Activated CD4-positive, CD25-positive, alpha-beta regulatory T cell treated with anti-CD3 and anti-CD28 coated beads, Interleukin-2, amount 50 U/mL, for 72 hours (primary cell): ENCODE results near the gene DDX39B.
"Not testable (repeated sequence)": the region's sequence is repeated elsewhere in the genome, so short reads cannot be mapped to it uniquely, and the experiment has no call there.

ENCODE experiments used
- DNase-seq: peaks from one replicate; pipeline ENCODE4 v3.0.0; 2021

DDX39B gene

GRCh38 chr6:31525932-31526591 lies 15.7 kb downstream of the DDX39B start:
- no peak for DNase-seq

DNA sequence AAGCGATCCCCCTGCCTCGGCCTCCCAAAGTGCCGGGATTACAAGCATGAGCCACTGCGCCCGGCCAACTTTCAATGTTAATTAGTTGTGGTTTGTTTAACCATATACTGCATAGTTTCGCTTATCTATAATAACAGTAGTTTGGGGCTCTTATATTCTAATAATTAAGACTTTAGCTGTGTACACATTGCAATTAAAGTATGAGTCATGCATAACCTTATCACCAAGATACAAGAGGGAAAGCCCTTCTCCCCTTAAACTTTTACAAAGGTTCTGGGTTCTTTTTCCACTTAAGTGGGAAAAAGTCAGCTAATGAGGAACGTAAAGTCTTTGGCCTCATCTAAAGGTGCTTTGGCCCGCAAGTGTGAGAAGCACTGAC lies 16.3 kb downstream of the DDX39B start:
- no peak for DNase-seq

GRCh38 chr6:31521835-31522234 lies 20.0 kb downstream of the DDX39B start:
- DNase-seq: no peak

DNA sequence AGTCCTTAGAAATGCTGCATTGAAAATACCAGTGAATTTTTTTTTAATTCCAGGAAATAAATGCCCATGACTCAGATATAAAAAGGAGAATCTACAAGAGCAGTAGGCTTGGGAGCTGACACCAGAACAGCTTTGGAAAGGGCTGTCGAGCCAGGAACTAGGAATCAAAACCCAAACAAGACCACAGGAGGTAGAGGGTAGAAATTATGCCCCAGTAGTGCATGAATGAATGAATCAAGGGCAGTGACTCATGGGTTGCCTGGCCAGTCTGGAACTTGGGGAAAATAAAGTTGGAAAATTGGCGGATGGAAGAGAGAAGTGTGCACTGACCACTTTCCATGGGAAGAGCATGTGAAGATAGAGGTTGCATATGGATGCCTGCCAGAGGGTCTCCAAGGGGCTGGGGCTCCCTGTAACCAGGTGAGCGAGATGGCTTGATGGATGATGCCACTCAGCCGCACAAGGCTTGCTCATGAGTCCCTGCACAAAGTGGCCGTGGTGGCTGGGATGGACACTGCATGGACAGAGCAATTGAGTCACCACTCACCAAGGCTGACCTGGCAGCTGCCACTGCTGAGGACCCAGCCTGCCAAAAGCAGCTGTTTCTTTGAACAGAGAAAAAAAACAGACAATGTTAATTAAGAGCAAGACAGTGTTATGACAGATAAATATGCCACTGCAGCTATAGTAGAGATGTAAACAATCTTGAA lies 28.2 kb downstream of the DDX39B start:
- DNase-seq: no peak

DNA sequence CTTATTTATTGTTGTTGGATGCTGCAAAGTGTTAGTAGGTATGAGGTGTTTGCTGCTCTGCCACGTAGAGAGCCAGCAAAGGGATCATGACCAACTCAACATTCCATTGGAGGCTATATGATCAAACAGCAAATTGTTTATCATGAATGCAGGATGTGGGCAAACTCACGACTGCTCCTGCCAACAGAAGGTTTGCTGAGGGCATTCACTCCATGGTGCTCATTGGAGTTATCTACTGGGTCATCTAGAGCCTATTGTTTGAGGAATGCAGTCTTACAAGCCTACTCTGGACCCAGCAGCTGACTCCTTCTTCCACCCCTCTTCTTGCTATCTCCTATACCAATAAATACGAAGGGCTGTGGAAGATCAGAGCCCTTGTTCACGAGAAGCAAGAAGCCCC lies 31.8 kb downstream of the DDX39B start:
- peak; percentile 8 for DNase-seq

DNA sequence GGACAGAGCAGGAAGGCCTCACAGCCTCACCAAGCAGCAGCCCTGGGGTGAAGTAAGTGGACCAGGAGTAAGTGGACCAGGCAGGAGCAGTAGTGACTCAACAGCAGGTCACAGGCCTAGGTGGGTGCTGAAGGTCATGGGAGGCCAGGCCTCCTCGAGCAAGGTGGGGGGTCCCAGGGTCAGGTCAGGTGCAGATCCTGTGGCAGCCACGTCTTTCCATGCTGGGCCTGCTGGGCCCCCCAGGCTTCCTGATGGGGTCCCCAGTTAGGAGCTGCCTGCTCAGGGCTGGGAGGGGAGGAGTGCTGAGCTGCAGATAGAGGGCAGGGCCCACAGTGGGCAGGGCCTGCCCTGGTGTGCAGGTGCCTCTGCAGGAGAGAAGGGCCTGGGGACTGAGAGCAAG lies 32.8 kb downstream of the DDX39B start:
- DNase-seq: peak; percentile 12

DNA sequence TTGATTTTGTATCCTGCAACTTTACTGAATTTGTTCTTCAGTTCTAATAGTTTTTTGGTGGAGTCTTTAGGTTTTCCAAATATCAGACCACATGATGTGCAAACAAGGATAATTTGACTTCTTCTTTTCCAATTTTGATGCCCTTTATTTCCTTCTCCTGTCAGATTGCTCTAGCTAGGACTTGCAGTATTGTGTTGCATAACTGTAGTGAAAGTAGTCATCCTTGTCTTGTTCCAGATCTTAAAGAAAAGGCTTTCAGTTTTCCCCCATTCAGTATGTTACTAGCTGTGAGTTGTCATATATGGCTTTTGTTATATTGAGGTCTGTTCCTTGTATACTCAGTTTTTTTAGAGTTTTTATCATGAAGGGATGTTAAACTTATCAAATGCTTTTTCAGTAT lies 39.2 kb downstream of the DDX39B start:
- DNase-seq: no peak

DNA sequence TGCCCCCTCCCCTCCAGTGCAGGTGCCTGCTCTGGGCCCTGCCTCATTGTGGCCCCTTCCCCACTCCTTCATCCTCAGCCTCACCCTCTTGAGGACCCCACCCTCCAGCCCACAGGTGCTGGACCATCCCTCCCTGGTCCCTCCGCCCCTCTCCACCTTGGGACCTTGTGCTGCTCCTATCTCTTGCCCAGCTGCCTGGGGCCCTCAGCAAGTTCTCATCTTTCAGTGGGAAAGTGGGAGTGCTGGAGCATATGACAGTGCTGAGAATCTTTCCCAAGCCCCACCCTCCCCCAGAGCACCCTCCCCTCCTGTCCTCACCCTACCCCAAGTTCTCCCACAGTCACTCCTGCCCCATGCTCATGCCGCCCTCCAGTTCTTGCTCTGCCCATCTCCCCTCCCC lies 42.2 kb downstream of the DDX39B start:
- not testable (repeated sequence) for DNase-seq

DNA sequence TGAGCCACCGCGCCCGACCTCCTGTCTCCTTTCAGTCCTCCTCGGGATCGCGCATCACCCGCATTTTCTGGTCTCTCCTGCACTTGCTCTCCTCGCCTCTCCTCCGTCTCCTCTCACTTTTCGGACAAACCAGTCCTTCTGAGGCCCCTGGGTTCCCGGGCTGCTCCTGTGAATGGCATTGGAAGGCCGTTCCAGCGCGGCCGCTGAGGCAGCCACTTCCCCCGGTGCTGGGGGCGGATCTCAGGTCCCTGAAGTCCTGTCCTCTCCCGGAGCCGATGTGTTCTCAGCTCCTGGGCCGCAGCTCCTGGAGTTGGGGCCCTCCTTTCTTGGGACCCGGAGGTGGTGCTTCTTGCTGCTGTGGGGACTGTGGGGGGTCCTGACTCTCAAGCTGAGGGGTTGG lies 43.1 kb downstream of the DDX39B start:
- no peak for DNase-seq

DNA sequence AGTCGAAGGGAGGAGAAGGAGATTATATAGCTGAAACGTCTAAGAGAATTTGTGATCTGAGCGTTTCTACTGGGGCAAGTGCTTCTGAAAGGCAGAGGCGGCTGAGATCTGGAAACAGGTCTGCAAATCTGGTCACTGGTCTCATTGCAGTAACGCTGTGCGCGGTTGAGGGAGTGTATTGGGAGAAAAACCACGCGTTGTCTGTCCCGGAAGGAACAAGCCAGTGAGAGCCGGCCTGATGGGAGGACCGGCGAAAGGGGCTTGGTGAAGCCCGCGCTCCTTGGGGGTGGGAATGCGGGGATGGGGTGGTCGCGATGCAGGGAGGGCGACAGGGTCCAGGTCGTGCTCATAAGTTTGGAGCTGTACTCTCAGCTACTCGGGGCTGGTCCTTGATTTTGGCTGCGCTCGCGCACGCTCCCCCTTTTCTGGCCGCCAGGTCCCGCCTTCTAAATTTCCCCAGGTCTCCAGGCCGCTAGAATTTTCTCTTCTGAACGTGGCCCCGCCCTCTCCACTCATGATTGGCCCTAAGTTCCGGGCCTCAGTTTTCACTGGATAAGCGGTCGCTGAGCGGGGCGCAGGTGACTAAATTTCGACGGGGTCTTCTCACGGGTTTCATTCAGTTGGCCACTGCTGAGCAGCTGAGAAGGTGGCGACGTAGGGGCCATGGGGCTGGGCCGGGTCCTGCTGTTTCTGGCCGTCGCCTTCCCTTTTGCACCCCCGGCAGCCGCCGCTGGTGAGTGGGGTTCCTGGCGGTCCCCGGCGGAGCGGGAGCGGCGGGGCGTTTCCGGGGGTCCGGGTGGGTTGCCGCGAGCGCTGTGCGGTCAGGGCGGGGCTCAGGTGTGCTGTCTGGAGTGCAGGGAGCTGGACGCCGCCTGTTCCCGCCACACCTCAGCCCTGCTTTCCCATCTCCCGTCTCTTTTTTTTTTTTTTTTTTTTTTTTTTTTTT lies 44.0 kb downstream of the DDX39B start, which contains the start of gene MICB:
Gene MICB (plus strand): TSS at position 615 of the 946 bp plus-strand sequence. CDS start 49 bp downstream, at position 664.
- peak; percentile 73 for DNase-seq

GRCh38 chr6:31496826-31497225 lies 45.0 kb downstream of the DDX39B start:
- not testable (repeated sequence) for DNase-seq

DNA sequence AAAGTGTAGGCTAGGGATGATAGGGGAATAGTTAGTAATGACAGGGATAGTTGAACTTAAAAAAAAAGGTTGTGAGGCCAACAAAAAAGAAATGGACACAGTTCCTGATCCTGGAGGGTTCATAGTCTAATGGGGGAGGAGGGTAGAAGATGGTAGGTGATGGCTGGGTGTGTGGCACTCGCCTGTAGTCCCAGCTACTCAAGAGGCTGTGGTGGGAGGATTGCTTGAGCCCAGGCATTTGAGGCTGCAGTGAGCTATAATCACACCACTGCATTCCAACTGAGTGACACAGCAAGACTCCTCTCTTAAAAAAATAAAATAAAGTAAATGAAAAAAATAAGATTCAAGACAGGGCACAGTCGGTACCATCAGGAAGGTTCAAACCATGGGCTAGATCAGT lies 46.2 kb downstream of the DDX39B start:
- no peak for DNase-seq

DNA sequence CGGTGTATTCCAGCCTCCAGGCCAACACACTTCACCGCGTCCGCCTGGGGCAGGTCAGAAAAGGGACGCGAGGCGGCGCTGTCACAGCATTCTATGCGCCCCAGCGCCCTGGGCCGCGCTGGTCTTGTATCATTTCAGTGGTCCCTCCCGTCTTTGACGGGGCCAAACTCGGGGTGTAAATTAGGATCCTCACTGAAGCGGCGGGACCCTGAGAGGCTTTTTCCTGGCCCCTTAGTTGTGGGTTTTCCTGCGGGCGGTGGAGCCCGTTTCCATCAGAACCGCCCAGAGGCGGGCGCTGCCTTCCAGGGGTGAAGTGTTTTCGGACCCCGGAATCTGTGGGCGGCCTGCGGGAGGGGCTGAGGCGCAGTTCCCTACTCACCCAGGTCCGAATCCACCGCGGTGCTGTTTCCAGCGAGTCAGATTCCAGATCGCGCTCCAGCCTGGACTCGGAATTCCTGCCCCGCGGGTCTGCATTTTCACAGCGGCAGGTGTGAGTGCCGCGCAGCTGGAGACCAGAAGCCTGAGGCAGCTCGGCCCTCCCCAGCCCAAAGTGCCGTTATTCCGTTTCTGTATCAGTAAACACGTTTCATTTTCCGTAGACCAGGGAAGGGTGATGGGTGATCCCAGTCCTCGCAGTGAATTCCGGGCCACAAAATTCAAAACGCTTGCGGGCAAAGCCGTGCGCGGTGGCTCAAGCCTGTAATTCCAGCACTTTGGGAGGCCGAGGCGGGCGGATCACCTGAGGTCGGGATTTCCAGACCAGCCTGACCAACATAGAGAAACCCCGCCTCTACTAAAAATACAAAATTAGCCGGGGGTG lies 47.7 kb downstream of the DDX39B start:
- peak; percentile 82 for DNase-seq

- not testable (repeated sequence) for DNase-seq
Measured at GRCh38 chr6:31493550-31493874, 48.3 kb downstream of the DDX39B start.

DNA sequence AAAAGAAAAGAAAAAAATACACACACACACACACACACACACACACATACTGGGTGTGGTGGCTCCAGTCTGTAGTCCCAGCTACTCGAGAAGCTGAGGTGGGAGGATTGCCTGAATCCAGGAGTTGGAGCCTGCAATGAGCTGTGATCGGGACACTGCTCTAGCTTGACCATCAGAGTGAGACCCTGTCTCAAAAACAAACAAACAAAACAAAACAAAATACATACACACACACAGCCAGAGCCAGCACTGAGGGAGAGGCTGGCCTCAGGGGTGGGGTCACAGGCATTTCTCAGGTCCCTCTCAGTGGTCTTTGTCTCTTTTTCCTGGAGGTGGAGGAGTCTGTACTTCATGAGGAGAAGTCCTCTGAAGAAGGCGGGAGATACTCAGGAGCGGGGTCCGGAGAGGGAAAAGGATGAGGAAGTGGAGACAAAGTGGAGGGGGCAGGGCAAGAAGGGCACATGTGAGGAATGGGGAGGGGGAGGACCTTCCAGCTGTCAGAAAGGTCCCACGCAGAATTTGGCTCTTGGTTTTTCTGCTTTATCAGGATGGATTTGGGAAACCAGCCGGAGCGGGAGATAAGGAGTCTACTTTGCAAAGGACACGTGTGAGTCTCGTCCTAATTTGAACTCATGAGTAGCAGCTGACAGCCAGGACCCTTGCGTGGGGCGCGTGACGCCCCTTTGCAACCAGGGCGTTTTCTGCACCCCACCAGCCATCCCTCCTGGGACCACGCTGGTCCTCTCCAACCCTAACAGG lies 51.5 kb downstream of the DDX39B start:
- DNase-seq: no peak

GRCh38 chr6:31489086-31489485 lies 52.7 kb downstream of the DDX39B start:
- DNase-seq: no peak

- DNase-seq: not testable (repeated sequence)
Measured at GRCh38 chr6:31487674-31488073, 54.1 kb downstream of the DDX39B start.

GRCh38 chr6:31486065-31486837 lies 55.6 kb downstream of the DDX39B start:
- not testable (repeated sequence) for DNase-seq

DNA sequence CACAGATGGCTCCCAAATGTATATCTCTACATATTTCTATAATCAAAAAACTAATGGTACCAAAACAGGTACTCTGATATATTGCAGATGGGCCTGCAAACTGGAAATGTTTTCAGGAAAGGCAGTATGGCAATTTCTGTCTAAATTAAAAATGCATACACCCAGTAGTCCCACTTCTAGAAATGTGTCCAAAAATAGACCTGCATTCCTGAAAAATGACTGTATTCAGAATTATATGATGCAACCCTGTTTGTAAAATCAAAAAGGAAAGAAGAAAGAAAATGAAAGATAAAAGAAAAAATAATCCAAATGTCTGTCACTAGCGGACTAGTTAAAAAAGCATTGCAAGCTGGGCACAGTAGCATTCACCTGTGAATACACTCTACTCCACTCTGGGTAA lies 56.7 kb downstream of the DDX39B start:
- DNase-seq: no peak

GRCh38 chr6:31483392-31483791 lies 58.4 kb downstream of the DDX39B start:
- no peak for DNase-seq

DNA sequence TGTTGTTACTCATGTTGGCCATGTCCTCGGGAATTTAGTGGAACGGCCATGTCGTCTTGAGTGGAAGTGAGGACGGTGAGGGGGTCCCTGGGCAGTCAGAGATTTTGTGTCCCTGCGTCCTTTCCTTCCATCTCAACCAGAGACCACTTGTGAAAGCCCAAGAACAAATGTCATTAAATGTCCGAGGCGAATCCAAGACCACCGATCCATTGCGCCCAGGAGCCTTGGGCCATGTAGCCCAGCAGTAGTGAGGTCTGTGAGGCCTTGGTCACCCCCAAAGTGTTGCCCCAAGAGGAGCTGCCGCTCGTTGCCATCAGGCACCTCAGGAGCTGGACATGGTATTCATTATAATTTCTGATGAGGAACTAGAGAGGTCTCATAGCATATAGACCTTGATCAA lies 61.2 kb downstream of the DDX39B start:
- DNase-seq: no peak
